ENCODE data around the gene CCDC85C. TPM values are rescaled to one million over a fixed set of nuclear protein-coding genes. Genes with fewer than 3 reads are reported as not detected.

Gene CCDC85C
- total RNA-seq, 2 donors from 2014 or later: 32.8 to 45.8 TPM

DNA sequence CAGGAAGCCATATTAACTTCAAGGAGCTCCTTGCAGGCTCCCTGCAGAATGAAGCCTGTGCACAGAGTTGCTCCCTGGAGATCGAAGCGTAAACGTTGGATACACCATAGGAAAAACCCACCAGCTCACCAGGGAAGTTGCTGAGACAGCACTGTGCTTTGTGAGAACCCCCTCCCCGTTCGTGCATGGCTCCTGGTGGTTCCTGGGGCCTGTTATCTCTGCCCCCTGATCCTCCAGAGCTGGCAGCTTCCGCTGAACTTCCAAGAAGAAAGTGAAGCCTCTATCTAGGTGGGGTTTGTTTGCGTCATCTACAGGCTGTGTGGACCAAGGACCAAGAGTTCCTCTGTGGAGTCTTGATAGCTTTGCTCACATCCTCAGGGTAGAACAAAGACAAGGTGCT lies 2.4 kb upstream of the CCDC85C start:
- no peak for DNase-seq
- no peak for TF ChIP-seq CTCF (conservative IDR thresholded peaks at IDR 0.05)
- H3K9me3 ChIP-seq (ENCODE audit: control insufficient read depth, low read length): no peaks in the 10 kb centered on the region
- H3K4me3 ChIP-seq (ENCODE audit: low read length): no peak overlapping the region
- no peaks in the 10 kb centered on the region for H3K9me3 Mint-ChIP-seq
- no peak overlapping the region for H3K27ac ChIP-seq (ENCODE audit: low read depth, low read length)
- H3K27me3 Mint-ChIP-seq (ENCODE audit: insufficient read depth): peaks cover 42% of the 10 kb centered on the region
- H3K27me3 ChIP-seq (ENCODE audit: control insufficient read depth, insufficient read depth, low read length, poor library complexity, severe bottlenecking): peaks cover 12% of the 10 kb centered on the region
- H3K36me3 ChIP-seq (ENCODE audit: control insufficient read depth, insufficient read depth, low read length): no peaks in the 10 kb centered on the region
- 73 to 80% methylated on average over 1 to 6 of the region's 7 CpGs for WGBS, 2 experiments (ENCODE audit: insufficient coverage in 1 of 2, insufficient read length in 1 of 2)
- H3K4me3 Mint-ChIP-seq: no peak overlapping the region
- no peaks in the 10 kb centered on the region for H3K36me3 Mint-ChIP-seq (ENCODE audit: low read depth)
- no peak overlapping the region for H3K27ac Mint-ChIP-seq
- no peak overlapping the region for H3K9ac ChIP-seq (ENCODE audit: extremely low read depth, low read length, poor library complexity, severe bottlenecking)
- peaks cover 21% of the 10 kb centered on the region for H3K4me1 Mint-ChIP-seq
- H3K4me1 ChIP-seq (ENCODE audit: control insufficient read depth, insufficient read depth, low read length): peaks cover 11% of the 10 kb centered on the region

DNA sequence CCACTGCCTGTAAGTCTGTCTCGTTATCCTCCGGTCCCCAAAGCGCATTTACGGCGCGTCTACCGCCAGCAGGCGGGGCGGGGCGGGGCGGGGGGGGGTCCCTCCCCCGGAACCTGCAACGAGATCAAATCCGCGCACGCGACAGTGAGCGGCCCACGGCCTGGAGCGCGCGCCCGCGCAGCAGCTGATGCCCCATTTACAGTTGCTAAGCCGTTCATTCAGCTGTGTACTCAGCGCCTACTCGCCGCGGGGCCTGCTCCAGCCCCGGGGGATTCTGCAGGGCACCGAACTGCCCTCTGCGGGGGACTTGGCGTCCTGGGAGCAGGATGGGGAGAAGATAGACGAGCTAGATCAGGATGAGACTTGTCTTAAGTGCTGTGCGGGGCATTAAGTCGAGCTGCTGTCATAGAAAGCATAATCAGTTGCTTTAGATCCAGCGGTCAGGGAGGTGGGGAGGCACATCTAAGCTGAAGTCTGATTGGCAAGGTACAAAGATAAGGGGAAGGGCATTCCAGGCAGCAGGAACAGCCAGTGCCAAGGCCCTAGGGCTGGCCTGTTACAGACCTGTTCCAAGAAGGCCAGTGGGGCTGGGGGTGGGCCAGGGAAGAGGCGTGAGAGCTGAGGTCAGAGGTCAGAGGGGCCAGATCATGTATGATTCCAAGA lies 1.4 kb upstream of the CCDC85C start:
- 4 to 7% methylated on average over 17 to 38 of the region's 38 CpGs for WGBS, 2 experiments (ENCODE audit: insufficient coverage in 1 of 2, insufficient read length in 1 of 2)
- TF ChIP-seq CTCF (conservative IDR thresholded peaks at IDR 0.05): no peak
- Mint-ChIP-seq H3K4me3 (peak overlapping the region; percentile 75), H3K27me3 (ENCODE audit: insufficient read depth) (peaks cover 42% of the 10 kb centered on the region), H3K9me3 (no peaks in the 10 kb centered on the region), H3K36me3 (ENCODE audit: low read depth) (no peaks in the 10 kb centered on the region), H3K27ac (no peak overlapping the region), H3K4me1 (peaks cover 28% of the 10 kb centered on the region)
- peak overlapping the region; percentile 76 for H3K9ac ChIP-seq (ENCODE audit: extremely low read depth, low read length, poor library complexity, severe bottlenecking)
- peak; percentile 79 for DNase-seq
- no peaks in the 10 kb centered on the region for H3K36me3 ChIP-seq (ENCODE audit: control insufficient read depth, insufficient read depth, low read length)
- no peaks in the 10 kb centered on the region for H3K9me3 ChIP-seq (ENCODE audit: control insufficient read depth, low read length)
- peak overlapping the region; percentile 83 for H3K4me3 ChIP-seq (ENCODE audit: low read length)
- peak overlapping the region; percentile 98 for H3K27ac ChIP-seq (ENCODE audit: low read depth, low read length)
- H3K27me3 ChIP-seq (ENCODE audit: control insufficient read depth, insufficient read depth, low read length, poor library complexity, severe bottlenecking): peaks cover 12% of the 10 kb centered on the region
- peaks cover 20% of the 10 kb centered on the region for H3K4me1 ChIP-seq (ENCODE audit: control insufficient read depth, insufficient read depth, low read length)

DNA sequence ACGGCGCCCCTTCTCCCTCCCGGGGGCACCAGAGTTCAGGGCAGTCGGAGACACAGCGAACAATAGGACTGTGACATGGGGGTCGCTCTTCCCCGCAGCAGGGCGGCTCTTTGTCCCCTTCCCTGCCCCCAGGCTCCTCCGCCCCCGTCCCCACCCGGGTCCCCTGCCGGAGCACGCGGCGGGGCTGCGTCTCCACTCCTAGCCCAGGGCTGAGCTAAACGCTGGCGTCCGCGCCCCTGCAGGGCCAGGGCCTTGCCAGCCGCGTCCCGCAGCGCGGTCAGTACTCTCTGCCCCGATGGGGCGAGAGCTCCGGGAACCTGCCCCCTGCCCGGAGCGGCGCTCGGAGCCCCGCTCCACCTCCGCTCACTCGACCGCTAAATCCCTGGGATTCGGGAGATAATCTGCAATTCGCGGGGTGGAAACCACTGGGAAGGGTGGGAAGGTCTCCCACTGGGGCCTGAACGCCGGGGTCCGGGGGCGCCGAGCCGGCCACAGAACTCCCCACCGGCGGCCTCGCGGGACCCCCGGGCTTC lies 825 bp upstream of the CCDC85C start:
- Mint-ChIP-seq H3K36me3 (ENCODE audit: low read depth) (no peaks in the 10 kb centered on the region), H3K27ac (peak overlapping the region; percentile 97), H3K9me3 (no peaks in the 10 kb centered on the region), H3K27me3 (ENCODE audit: insufficient read depth) (peaks cover 42% of the 10 kb centered on the region), H3K4me3 (peak overlapping the region; percentile 75), H3K4me1 (peaks cover 34% of the 10 kb centered on the region)
- H3K27ac ChIP-seq (ENCODE audit: low read depth, low read length): peak overlapping the region; percentile 98
- no peak for DNase-seq
- WGBS, 2 experiments (ENCODE audit: insufficient coverage in 1 of 2, insufficient read length in 1 of 2): 0% methylated on average over 23 to 50 of the region's 50 CpGs
- H3K9ac ChIP-seq (ENCODE audit: extremely low read depth, low read length, poor library complexity, severe bottlenecking): peak overlapping the region; percentile 76
- H3K36me3 ChIP-seq (ENCODE audit: control insufficient read depth, insufficient read depth, low read length): no peaks in the 10 kb centered on the region
- peak; percentile 16 for TF ChIP-seq CTCF (conservative IDR thresholded peaks at IDR 0.05)
- H3K4me3 ChIP-seq (ENCODE audit: low read length): peak overlapping the region; percentile 83
- peaks cover 26% of the 10 kb centered on the region for H3K4me1 ChIP-seq (ENCODE audit: control insufficient read depth, insufficient read depth, low read length)
- no peaks in the 10 kb centered on the region for H3K9me3 ChIP-seq (ENCODE audit: control insufficient read depth, low read length)
- peaks cover 12% of the 10 kb centered on the region for H3K27me3 ChIP-seq (ENCODE audit: control insufficient read depth, insufficient read depth, low read length, poor library complexity, severe bottlenecking)

All from endodermal cell (in vitro differentiated cells).